HEK293T (cell line): Measurements from ENCODE around the gene CYTH3.

ENCODE experiments used
- ARNT ChIP-seq: fragments of 450-650 bp; IDR thresholded peaks from 2 replicates; pipeline ENCODE4 v1.6.1; 2017; ENCODE audit warnings: mild to moderate bottlenecking
- BHLHE40 ChIP-seq: fragments of 450-650 bp; IDR thresholded peaks from 2 replicates; pipeline ENCODE4 v1.6.1; 2016; ENCODE audit warnings: mild to moderate bottlenecking, moderate library complexity, borderline replicate concordance
- CTBP1 ChIP-seq: fragments of 450-650 bp; IDR thresholded peaks from 2 replicates; pipeline ENCODE4 v1.6.1; 2016; ENCODE audit warnings: borderline replicate concordance
- ELF4 ChIP-seq: fragments of 450-650 bp; IDR thresholded peaks from 2 replicates; pipeline ENCODE4 v1.6.1; 2017; ENCODE audit warnings: antibody characterized with exemption
- FOXA1 ChIP-seq: fragments of 450-650 bp; IDR thresholded peaks from 2 replicates; pipeline ENCODE4 v1.6.1; 2016; ENCODE audit warnings: mild to moderate bottlenecking
- FOXK2 ChIP-seq: fragments of 450-650 bp; IDR thresholded peaks from 2 replicates; pipeline ENCODE4 v1.6.1; 2016; ENCODE audit warnings: mild to moderate bottlenecking
- FOXM1 ChIP-seq: fragments of 450-650 bp; IDR thresholded peaks from 2 replicates; pipeline ENCODE4 v1.6.1; 2017; ENCODE audit warnings: mild to moderate bottlenecking, borderline replicate concordance
- HDGF ChIP-seq: fragments of 450-650 bp; IDR thresholded peaks from 2 replicates; pipeline ENCODE4 v1.6.1; 2017; ENCODE audit warnings: antibody characterized with exemption, borderline replicate concordance
- L3MBTL2 ChIP-seq: fragments of 450-650 bp; conservative IDR thresholded peaks from 2 replicates; pipeline ENCODE4 v1.6.1; 2016; ENCODE audit warnings: mild to moderate bottlenecking
- LEF1 ChIP-seq: fragments of 450-650 bp; IDR thresholded peaks from 2 replicates; pipeline ENCODE4 v1.6.1; 2017; ENCODE audit warnings: mild to moderate bottlenecking, borderline replicate concordance
- PKNOX1 ChIP-seq: fragments of 450-650 bp; IDR thresholded peaks from 2 replicates; pipeline ENCODE4 v1.6.1; 2016
- SP1 ChIP-seq: fragments of 450-650 bp; IDR thresholded peaks from 2 replicates; pipeline ENCODE4 v1.6.1; 2017
- SUZ12 ChIP-seq: fragments of 450-650 bp; IDR thresholded peaks from 2 replicates; pipeline ENCODE4 v1.6.1; 2016; ENCODE audit warnings: mild to moderate bottlenecking

- TF ChIP-seq FOXK2 (no peak), PKNOX1 (no peak), SP1 (no peak), LEF1 (no peak), L3MBTL2 (no peak), SUZ12 (no peak), FOXM1 (no peak), BHLHE40 (no peak), HDGF (no peak), ARNT (no peak), FOXA1 (no peak), ELF4 (no peak), CTBP1 (no peak)
These were observed 120.3 kb downstream of the CYTH3 start for GRCh38 chr7:6151994-6152735.
